ENCODE data around the gene SLC30A4. TPM values are rescaled to one million over a fixed set of nuclear protein-coding genes. Genes with fewer than 3 reads are reported as not detected.

SLC30A4 gene
- total RNA-seq, 2 experiments from 2014 or later, result 2.1 to 2.3 TPM

- H3K4me1 ChIP-seq (ENCODE audit: insufficient read depth, low read length), result peaks cover 45% of the 10 kb centered on the region
- DNase-seq (peak in 2 of 14 experiments; percentile 8 to 60), ATAC-seq (ENCODE audit: poor library complexity) (peak; percentile 4)
- no peaks in the 10 kb centered on the region for H3K36me3 Mint-ChIP-seq (ENCODE audit: low read depth)
- H3K9me3 Mint-ChIP-seq, result no peaks in the 10 kb centered on the region
- intact Hi-C loops (cut with DNase I, micrococcal nuclease), result loop anchor here (1.0 to 5.0 kb wide), 4 partner anchors 27 to 150 kb away; partner anchors contain the start of gene SLC30A4 (in 1 of the 2)
- no peaks in the 10 kb centered on the region for H3K36me3 ChIP-seq (ENCODE audit: insufficient read depth, low read length)
- ChIA-PET CTCF (interaction anchor here (0.7 to 3.8 kb wide), 13 partner anchors 11 to 257 kb away, joined by 3 to 30 read pairs (median 6); a partner anchor contains a TSS), POLR2A (interaction anchor here (0.7 to 2.0 kb wide), 5 partner anchors 24 to 336 kb away, joined by 3 to 8 read pairs (median 3); a partner anchor contains a TSS)
- H3K27ac Mint-ChIP-seq, result peak overlapping the region; percentile 83
- TF ChIP-seq, protein P1, sequence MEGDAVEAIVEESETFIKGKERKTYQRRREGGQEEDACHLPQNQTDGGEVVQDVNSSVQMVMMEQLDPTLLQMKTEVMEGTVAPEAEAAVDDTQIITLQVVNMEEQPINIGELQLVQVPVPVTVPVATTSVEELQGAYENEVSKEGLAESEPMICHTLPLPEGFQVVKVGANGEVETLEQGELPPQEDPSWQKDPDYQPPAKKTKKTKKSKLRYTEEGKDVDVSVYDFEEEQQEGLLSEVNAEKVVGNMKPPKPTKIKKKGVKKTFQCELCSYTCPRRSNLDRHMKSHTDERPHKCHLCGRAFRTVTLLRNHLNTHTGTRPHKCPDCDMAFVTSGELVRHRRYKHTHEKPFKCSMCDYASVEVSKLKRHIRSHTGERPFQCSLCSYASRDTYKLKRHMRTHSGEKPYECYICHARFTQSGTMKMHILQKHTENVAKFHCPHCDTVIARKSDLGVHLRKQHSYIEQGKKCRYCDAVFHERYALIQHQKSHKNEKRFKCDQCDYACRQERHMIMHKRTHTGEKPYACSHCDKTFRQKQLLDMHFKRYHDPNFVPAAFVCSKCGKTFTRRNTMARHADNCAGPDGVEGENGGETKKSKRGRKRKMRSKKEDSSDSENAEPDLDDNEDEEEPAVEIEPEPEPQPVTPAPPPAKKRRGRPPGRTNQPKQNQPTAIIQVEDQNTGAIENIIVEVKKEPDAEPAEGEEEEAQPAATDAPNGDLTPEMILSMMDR (IDR thresholded peaks at IDR 0.05), result no peak
- peaks cover 49% of the 10 kb centered on the region for H3K4me1 Mint-ChIP-seq (ENCODE audit: low read depth)
- no peaks in the 10 kb centered on the region for H3K27me3 Mint-ChIP-seq
- H3K9me3 ChIP-seq (ENCODE audit: control insufficient read depth in 1 of 2, insufficient read depth in 1 of 2, low read length in 2 of 2), result no peaks in the 10 kb centered on the region
- H3K27ac ChIP-seq (ENCODE audit: low read depth in 1 of 2, low read length in 2 of 2), result peak overlapping the region in 1 of 2 donors; percentile 50
- no peaks in the 10 kb centered on the region for H3K27me3 ChIP-seq (ENCODE audit: control insufficient read depth in 1 of 2, insufficient read depth in 2 of 2, low read length in 2 of 2)
- H3K4me3 ChIP-seq (ENCODE audit: low read length), result no peak overlapping the region
- peak overlapping the region; percentile 89 for H3K4me3 Mint-ChIP-seq
Measured at GRCh38 chr15:45457220-45457619, 65.3 kb downstream of the SLC30A4 start.

DNA sequence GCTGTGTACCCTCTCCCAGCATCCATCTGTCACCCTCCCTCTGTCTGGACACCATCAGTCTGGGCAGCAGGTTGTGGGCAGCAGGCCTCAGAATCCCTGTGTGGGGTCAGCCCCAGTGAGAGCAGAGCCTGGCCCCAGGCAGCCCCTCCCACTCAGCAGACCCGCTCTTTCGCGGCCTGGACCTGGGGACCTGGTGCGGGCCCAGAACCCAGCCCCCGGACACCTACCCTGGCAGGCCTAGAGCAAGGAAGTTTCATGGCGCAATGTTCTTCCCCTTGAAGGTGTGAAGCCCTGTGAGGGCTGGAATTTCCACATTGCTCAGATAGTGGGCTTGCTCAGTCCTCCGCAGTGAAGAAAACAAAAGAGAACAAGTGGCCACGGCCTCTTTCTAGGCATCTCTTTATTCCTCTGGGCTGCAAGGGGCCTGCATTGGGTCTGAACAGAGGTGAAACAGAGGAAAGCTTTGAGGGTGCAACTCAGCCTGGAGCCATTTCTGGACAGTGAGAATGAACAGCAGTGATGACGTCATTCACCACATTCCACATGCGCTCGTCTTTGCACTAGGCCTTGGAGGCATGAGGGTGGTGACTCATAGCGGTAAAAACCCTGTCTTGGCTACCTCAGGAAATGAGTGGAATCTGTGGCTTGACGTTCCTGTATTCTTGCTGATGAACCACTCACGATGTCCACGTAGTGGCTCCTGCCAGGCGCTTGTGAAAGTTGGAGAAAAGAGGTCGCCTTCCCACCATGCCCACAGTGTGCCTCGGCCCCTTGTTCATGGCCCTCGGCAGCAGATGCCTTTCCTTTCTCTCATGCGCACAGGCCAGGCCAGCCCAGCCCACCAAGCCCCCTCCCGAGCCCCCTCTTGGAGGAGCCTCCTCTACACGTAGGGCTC lies 66.1 kb downstream of the SLC30A4 start:
- H3K27me3 Mint-ChIP-seq, result no peaks in the 10 kb centered on the region
- DNase-seq, result peak in 13 of 14 experiments; percentile 22 to 94 (median 47)
- H3K9me3 Mint-ChIP-seq, result peaks cover 2% of the 10 kb centered on the region
- no peaks in the 10 kb centered on the region for H3K27me3 ChIP-seq (ENCODE audit: control insufficient read depth in 1 of 2, insufficient read depth in 2 of 2, low read length in 2 of 2)
- CTCF ChIA-PET, result interaction anchor here (1.7 to 3.8 kb wide), 6 partner anchors 24 to 158 kb away, joined by 6 to 30 read pairs (median 14); a partner anchor contains a TSS
- POLR2A ChIA-PET, result interaction anchor here (0.7 to 2.0 kb wide), 4 partner anchors 25 to 335 kb away, joined by 3 to 8 read pairs (median 4); a partner anchor contains a TSS
- H3K36me3 Mint-ChIP-seq (ENCODE audit: low read depth), result no peaks in the 10 kb centered on the region
- no peaks in the 10 kb centered on the region for H3K9me3 ChIP-seq (ENCODE audit: control insufficient read depth in 1 of 2, insufficient read depth in 1 of 2, low read length in 2 of 2)
- TF ChIP-seq, protein P1 (IDR thresholded peaks at IDR 0.05), result no peak
- peaks cover 49% of the 10 kb centered on the region for H3K4me1 Mint-ChIP-seq (ENCODE audit: low read depth)
- peak overlapping the region; percentile 67 for H3K4me3 Mint-ChIP-seq
- H3K4me3 ChIP-seq (ENCODE audit: low read length), result no peak overlapping the region
- peak overlapping the region; percentile 83 for H3K27ac Mint-ChIP-seq
- H3K4me1 ChIP-seq (ENCODE audit: insufficient read depth, low read length), result peaks cover 45% of the 10 kb centered on the region
- no peaks in the 10 kb centered on the region for H3K36me3 ChIP-seq (ENCODE audit: insufficient read depth, low read length)
- peak; percentile 32 for ATAC-seq (ENCODE audit: poor library complexity)
- intact Hi-C loops (cut with DNase I, micrococcal nuclease), result loop anchor here (1.0 to 5.0 kb wide), 4 partner anchors 26 to 149 kb away; partner anchors contain the start of gene SLC30A4 (in 1 of the 2)
- H3K27ac ChIP-seq (ENCODE audit: low read depth in 1 of 2, low read length in 2 of 2), result peak overlapping the region in 1 of 2 donors; percentile 50

DNA sequence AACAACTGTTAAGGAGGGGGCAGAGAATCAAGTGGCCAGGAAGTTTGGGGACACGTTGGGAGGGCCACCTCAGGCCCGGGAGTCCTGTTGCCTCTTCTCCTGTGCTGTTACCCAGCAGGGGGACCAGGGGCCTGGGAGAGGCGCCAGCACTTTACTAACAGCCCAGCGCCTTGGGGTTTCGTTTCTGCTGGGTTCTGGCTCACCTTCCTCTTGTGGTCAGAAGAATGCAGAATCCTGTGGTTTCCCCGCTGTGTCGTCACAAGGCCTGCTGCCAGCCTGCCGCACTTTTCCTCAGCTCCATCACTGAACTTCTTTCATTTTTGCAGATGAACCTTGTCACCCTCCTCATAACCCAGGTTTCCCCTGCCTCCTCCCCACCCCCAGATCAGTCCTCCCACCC lies 67.7 kb downstream of the SLC30A4 start:
- ATAC-seq (ENCODE audit: poor library complexity) (peak; percentile 54), DNase-seq (peak; percentile 51 to 92 (median 65))
- peak overlapping the region; percentile 72 for H3K4me3 Mint-ChIP-seq
- TF ChIP-seq, protein P1 (IDR thresholded peaks at IDR 0.05), result no peak
- H3K4me1 ChIP-seq (ENCODE audit: insufficient read depth, low read length), result peaks cover 45% of the 10 kb centered on the region
- H3K27ac ChIP-seq (ENCODE audit: low read depth in 1 of 2, low read length in 2 of 2), result peak overlapping the region in 1 of 2 donors; percentile 48
- H3K9me3 Mint-ChIP-seq, result peaks cover 2% of the 10 kb centered on the region
- peaks cover 49% of the 10 kb centered on the region for H3K4me1 Mint-ChIP-seq (ENCODE audit: low read depth)
- no peaks in the 10 kb centered on the region for H3K9me3 ChIP-seq (ENCODE audit: control insufficient read depth in 1 of 2, insufficient read depth in 1 of 2, low read length in 2 of 2)
- no peaks in the 10 kb centered on the region for H3K27me3 ChIP-seq (ENCODE audit: control insufficient read depth in 1 of 2, insufficient read depth in 2 of 2, low read length in 2 of 2)
- ChIA-PET POLR2A (interaction anchor here (0.7 to 2.0 kb wide), 2 partner anchors 24 to 52 kb away, joined by 3 to 8 read pairs; a partner anchor contains a TSS), CTCF (interaction anchor here (1.2 to 1.6 kb wide), 2 partner anchors 24 to 26 kb away, joined by 3 to 8 read pairs; no protein-coding TSS in a partner anchor)
- intact Hi-C loops (cut with DNase I, micrococcal nuclease), result loop anchor here in 1 of 2 experiments (5.0 kb wide), 2 partner anchors 67 to 148 kb away; partner anchors contain the start of gene SLC30A4
- peak overlapping the region; percentile 90 for H3K27ac Mint-ChIP-seq
- H3K36me3 Mint-ChIP-seq (ENCODE audit: low read depth), result no peaks in the 10 kb centered on the region
- no peaks in the 10 kb centered on the region for H3K36me3 ChIP-seq (ENCODE audit: insufficient read depth, low read length)
- H3K4me3 ChIP-seq (ENCODE audit: low read length), result peak overlapping the region; percentile 11
- no peaks in the 10 kb centered on the region for H3K27me3 Mint-ChIP-seq
